IMR-90 (cell line): ENCODE measurements around the gene WDR37. TPM values are rescaled to one million over a fixed set of nuclear protein-coding genes. Genes with fewer than 3 reads are reported as not detected.

Source experiments
- ATAC-seq: fragments of 200-7000 bp; cut with Tn5 transposase; 2 replicates; pipeline ENCODE4 v1.9.1; 2020; ENCODE audit warnings: low read depth, mild to moderate bottlenecking, moderate library complexity
- BruUV-seq: library from RNA; stranded (reverse); fragments of 400-500 nt; replicated peaks from 2 replicates; lab custom pipeline; 2021; lab: Mats Ljungman, UMichigan
- CTCF ChIA-PET: fragments of 300-600 bp; formaldehyde crosslinking; extraction: SDS; loops from one replicate; lab custom pipeline; 2021; ENCODE audit warnings: antibody characterized with exemption; lab: Yijun Ruan, JAX
- POLR2A ChIA-PET: fragments of 300-600 bp; sonication (Branson Sonifier 250); formaldehyde crosslinking; loops from one replicate; lab custom pipeline; 2022; ENCODE audit warnings: antibody characterized with exemption; ENCODE audit not compliant: unreplicated experiment; lab: Charles Lee
- DNase-seq: peaks from one replicate; pipeline ENCODE4 v3.0.0; 2013
- H2AFZ ChIP-seq: replicated peaks from 2 replicates; pipeline ENCODE3; 2013; ENCODE audit warnings: low read length, mild to moderate bottlenecking; ENCODE audit not compliant: poor library complexity
- H2AK5ac ChIP-seq: 2 replicates; pipeline ENCODE4 v1.6.1; 2013; ENCODE audit warnings: low read depth, low read length, inconsistent platforms
- H2AK9ac ChIP-seq: replicated peaks from 2 replicates; pipeline ENCODE3; 2013; ENCODE audit warnings: mild to moderate bottlenecking, low read depth, low read length, moderate library complexity; ENCODE audit not compliant: poor library complexity
- H2BK120ac ChIP-seq: 2 replicates; pipeline ENCODE4 v1.6.1; 2013; ENCODE audit warnings: low read depth, low read length, inconsistent platforms
- H2BK15ac ChIP-seq: 3 replicates; pipeline ENCODE4 v1.6.1; 2013; ENCODE audit warnings: low read depth, low read length, inconsistent platforms
- H2BK20ac ChIP-seq: 2 replicates; pipeline ENCODE4 v1.6.1; 2013; ENCODE audit warnings: low read depth, mild to moderate bottlenecking, inconsistent platforms, low read length, moderate library complexity
- H2BK5ac ChIP-seq: 2 replicates; pipeline ENCODE4 v1.6.1; 2013; ENCODE audit warnings: mild to moderate bottlenecking, low read depth, low read length, inconsistent platforms; ENCODE audit not compliant: poor library complexity, severe bottlenecking
- H3K14ac ChIP-seq: replicated peaks from 2 replicates; pipeline ENCODE4 v1.6.1; 2013; ENCODE audit warnings: low read depth, low read length, inconsistent platforms
- H3K18ac ChIP-seq: 2 replicates; pipeline ENCODE4 v1.6.1; 2013; ENCODE audit warnings: low read depth, low read length, control low read depth
- H3K23ac ChIP-seq: 2 replicates; pipeline ENCODE4 v1.6.1; 2013; ENCODE audit warnings: low read depth, low read length, inconsistent platforms
- H3K27ac ChIP-seq: 2 replicates; pipeline ENCODE4 v1.5.1; 2013; ENCODE audit warnings: mild to moderate bottlenecking, control low read depth, low read length; ENCODE audit not compliant: insufficient read depth
- H3K27me3 ChIP-seq: 2 replicates; pipeline ENCODE4 v1.6.1; 2013; ENCODE audit warnings: low read length; ENCODE audit not compliant: control insufficient read depth, insufficient read depth
- H3K36me3 ChIP-seq: 2 replicates; pipeline ENCODE4 v1.6.1; 2013; ENCODE audit warnings: low read length, mixed read lengths; ENCODE audit not compliant: control insufficient read depth, insufficient read depth
- H3K4ac ChIP-seq: 2 replicates; pipeline ENCODE4 v1.6.1; 2013; ENCODE audit warnings: low read depth, low read length, inconsistent platforms
- H3K4me1 ChIP-seq: 2 replicates; pipeline ENCODE4 v1.6.1; 2013; ENCODE audit warnings: low read length, mixed read lengths; ENCODE audit not compliant: control insufficient read depth, insufficient read depth
- H3K4me2 ChIP-seq: 2 replicates; pipeline ENCODE4 v1.6.1; 2013; ENCODE audit warnings: low read depth, mild to moderate bottlenecking, control low read depth, low read length, moderate library complexity
- H3K4me3 ChIP-seq: 2 replicates; pipeline ENCODE4 v1.5.1; 2013; ENCODE audit warnings: low read depth, mild to moderate bottlenecking, control low read depth, low read length, moderate library complexity; ENCODE audit not compliant: insufficient read depth
- H3K56ac ChIP-seq: 2 replicates; pipeline ENCODE4 v1.6.1; 2013; ENCODE audit warnings: low read length, inconsistent platforms; ENCODE audit not compliant: insufficient read depth; ENCODE audit errors: extremely low read depth
- H3K79me1 ChIP-seq, 2 experiments: 2 replicates each; pipeline ENCODE4 v1.6.1; 2013; ENCODE audit warnings: low read length in 2 of 2, inconsistent platforms in 1 of 2, low read depth in 1 of 2
- H3K9ac ChIP-seq: 2 replicates; pipeline ENCODE4 v1.6.1; 2013; ENCODE audit warnings: low read depth, low read length, control low read depth
- H3K9me1 ChIP-seq: 2 replicates; pipeline ENCODE4 v1.6.1; 2013; ENCODE audit warnings: low read length, inconsistent platforms; ENCODE audit not compliant: insufficient read depth
- H3K9me3 ChIP-seq: 2 replicates; pipeline ENCODE4 v1.6.1; 2013; ENCODE audit warnings: low read length; ENCODE audit not compliant: control insufficient read depth, insufficient read depth
- H4K20me1 ChIP-seq: 2 replicates; pipeline ENCODE4 v1.6.1; 2013; ENCODE audit warnings: low read length, inconsistent platforms; ENCODE audit not compliant: insufficient read depth
- H4K5ac ChIP-seq: 2 replicates; pipeline ENCODE4 v1.6.1; 2013; ENCODE audit warnings: mild to moderate bottlenecking, low read depth, low read length, control low read depth
- H4K8ac ChIP-seq, 2 experiments: 2 replicates each; pipeline ENCODE4 v1.6.1; 2013; ENCODE audit warnings: low read depth in 2 of 2, low read length in 2 of 2, control low read depth in 1 of 2, inconsistent platforms in 1 of 2
- H4K91ac ChIP-seq: 2 replicates; pipeline ENCODE4 v1.6.1; 2013; ENCODE audit warnings: low read depth, low read length, inconsistent platforms; ENCODE audit not compliant: insufficient read depth
- BHLHE40 ChIP-seq: fragments of 150-350 bp; IDR thresholded peaks from 2 replicates; pipeline ENCODE4 v1.6.1; 2016; ENCODE audit warnings: mild to moderate bottlenecking, low read depth, low read length
- MAFK ChIP-seq: IDR thresholded peaks from 2 replicates; pipeline ENCODE4 v1.6.1; 2012; ENCODE audit warnings: low read depth, low read length, improper control_type of control experiment
- NFE2L2 ChIP-seq: fragments of 150-350 bp; IDR thresholded peaks from 2 replicates; pipeline ENCODE4 v1.6.1; 2016; ENCODE audit warnings: low read depth, mild to moderate bottlenecking, low read length
- RAD21 ChIP-seq: IDR thresholded peaks from 2 replicates; pipeline ENCODE4 v1.6.1; 2012; ENCODE audit warnings: low read length, improper control_type of control experiment
- RFX5 ChIP-seq: IDR thresholded peaks from 2 replicates; pipeline ENCODE4 v1.8.0; 2012; ENCODE audit warnings: low read depth, mild to moderate bottlenecking, low read length, moderate library complexity
- SMC3 ChIP-seq: fragments of 150-350 bp; IDR thresholded peaks from 2 replicates; pipeline ENCODE4 v1.6.1; 2016; ENCODE audit warnings: low read depth, mild to moderate bottlenecking, antibody characterized with exemption, low read length, moderate library complexity
- WGBS, 2 experiments: methylation state at CpG; one replicate each; pipeline versions ENCODE4 v1.1.5 to v1.1.7; 2013; ENCODE audit warnings: missing lambda C conversion rate in 2 of 2; ENCODE audit not compliant: insufficient read length in 1 of 2; ENCODE audit errors: extremely low coverage in 2 of 2; 5-methylcytosine and 5-hydroxymethylcytosine counted together
- dilution Hi-C: fragments of 300-500 bp; cut with HindIII; formaldehyde crosslinking; loops from one replicate; pipeline ENCODE4 v1.14.3; 2018; ENCODE audit warnings: low sequenced_read_pairs; ENCODE audit not compliant: unreplicated experiment
- in situ Hi-C: fragments of 300-500 bp; cut with MboI; formaldehyde crosslinking; loops from 3 replicates; pipeline ENCODE4 v1.14.3; 2019; ENCODE audit warnings: low sequenced_read_pairs, inconsistent platforms, mixed read lengths
- intact Hi-C: fragments of 100-400 bp; cut with micrococcal nuclease; formaldehyde crosslinking; loops from 2 replicates; pipeline ENCODE4 v1.10.0; 2022
- polyA plus RNA-seq, 3 experiments: library from polyadenylated mRNA; depleted of rRNA; stranded (reverse); fragments of >200 nt; gene quantifications; 2 replicates each; pipeline ENCODE4 v1.2.3, GENCODE V29; 2012; ENCODE audit warnings: low replicate concordance in 1 of 3
- total RNA-seq: library from RNA; depleted of rRNA; stranded (reverse); fragments of >200 nt; gene quantifications from 2 replicates; pipeline ENCODE4 v1.2.3, GENCODE V29; 2012
- TF ChIP-seq, protein P1 (sequence below): conservative IDR thresholded peaks from 2 replicates; pipeline ENCODE4 v1.5.1; 2012; ENCODE audit warnings: mild to moderate bottlenecking, low read depth, low read length, improper control_type of control experiment
- TF ChIP-seq, protein P2 (sequence below): fragments of 150-350 bp; IDR thresholded peaks from 2 replicates; pipeline ENCODE4 v1.6.1; 2016; ENCODE audit warnings: low read depth, mild to moderate bottlenecking, low read length, moderate library complexity, borderline replicate concordance

WDR37 gene
- total and polyA plus RNA-seq, 2 of the 4 experiments (the other 2 are of a cell fraction), result 12.7 to 14.5 TPM

DNA sequence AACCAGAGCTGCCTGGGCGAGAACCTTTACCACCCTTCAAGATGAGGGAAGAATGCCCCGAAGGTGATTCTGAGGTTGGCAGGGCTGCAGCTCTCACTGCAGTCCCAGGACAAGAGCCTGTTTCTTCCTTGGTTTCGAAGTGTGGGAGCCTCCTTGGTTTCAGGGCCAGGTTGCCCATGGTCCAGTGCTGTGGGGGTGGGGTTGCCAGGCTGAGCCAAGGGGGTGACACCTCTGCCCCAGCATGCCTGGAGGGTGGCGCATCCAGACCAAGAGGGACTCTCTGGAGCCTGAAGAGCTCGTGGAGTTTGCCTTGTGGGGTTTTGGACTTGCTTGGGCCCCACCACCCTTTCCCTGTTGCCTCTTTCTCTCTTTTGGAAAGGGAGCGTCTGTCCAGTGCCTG is 41.3 kb downstream of the WDR37 start:
- H4K5ac ChIP-seq, result no peak overlapping the region
- dilution Hi-C loops, result no loop called here
- ChIA-PET CTCF (no interaction called here), POLR2A (no interaction called here)
- no peak overlapping the region for H2AK9ac ChIP-seq
- H3K4me3 ChIP-seq, result no peak overlapping the region
- H3K27ac ChIP-seq, result no peak overlapping the region
- peaks cover 17% of the 10 kb centered on the region for H3K9me1 ChIP-seq
- H3K4me2 ChIP-seq, result no peak overlapping the region
- no peaks in the 10 kb centered on the region for H3K9me3 ChIP-seq
- H3K27me3 ChIP-seq, result no peaks in the 10 kb centered on the region
- H3K9ac ChIP-seq, result no peak overlapping the region
- BruUV-seq, result no TSS peak
- no CpG with 5 or more reads among the region's 6 CpGs for WGBS, 2 experiments
- H3K4me1 ChIP-seq, result peaks cover under 1% of the 10 kb centered on the region
- H3K56ac ChIP-seq, result no peak overlapping the region
- H2BK15ac ChIP-seq, result no peak overlapping the region
- H2BK20ac ChIP-seq, result no peak overlapping the region
- intact Hi-C loops, result no loop called here
- 0 out of 2 replicates have a peak, but pooled peaks cover 13% of the 10 kb centered on the region for H4K20me1 ChIP-seq
- ATAC-seq, result no peak
- in situ Hi-C loops, result no loop called here
- H2BK5ac ChIP-seq, result no peak overlapping the region
- H3K36me3 ChIP-seq, result peaks cover 41% of the 10 kb centered on the region
- H2BK120ac ChIP-seq, result no peak overlapping the region
- no peak overlapping the region for H4K91ac ChIP-seq
- no peak overlapping the region for H3K23ac ChIP-seq
- DNase-seq, result no peak
- H2AFZ ChIP-seq, result no peak overlapping the region
- H2AK5ac ChIP-seq, result no peak overlapping the region
- no peak overlapping the region for H4K8ac ChIP-seq
- no peak overlapping the region for H3K18ac ChIP-seq
- H3K14ac ChIP-seq, result no peak overlapping the region
- H3K4ac ChIP-seq, result no peak overlapping the region
- H3K79me1 ChIP-seq, result peaks cover 14 to 22% of the 10 kb centered on the region in 2 experiments
- TF ChIP-seq NFE2L2, result no peak
- no peak for TF ChIP-seq RFX5
- TF ChIP-seq, protein P1, sequence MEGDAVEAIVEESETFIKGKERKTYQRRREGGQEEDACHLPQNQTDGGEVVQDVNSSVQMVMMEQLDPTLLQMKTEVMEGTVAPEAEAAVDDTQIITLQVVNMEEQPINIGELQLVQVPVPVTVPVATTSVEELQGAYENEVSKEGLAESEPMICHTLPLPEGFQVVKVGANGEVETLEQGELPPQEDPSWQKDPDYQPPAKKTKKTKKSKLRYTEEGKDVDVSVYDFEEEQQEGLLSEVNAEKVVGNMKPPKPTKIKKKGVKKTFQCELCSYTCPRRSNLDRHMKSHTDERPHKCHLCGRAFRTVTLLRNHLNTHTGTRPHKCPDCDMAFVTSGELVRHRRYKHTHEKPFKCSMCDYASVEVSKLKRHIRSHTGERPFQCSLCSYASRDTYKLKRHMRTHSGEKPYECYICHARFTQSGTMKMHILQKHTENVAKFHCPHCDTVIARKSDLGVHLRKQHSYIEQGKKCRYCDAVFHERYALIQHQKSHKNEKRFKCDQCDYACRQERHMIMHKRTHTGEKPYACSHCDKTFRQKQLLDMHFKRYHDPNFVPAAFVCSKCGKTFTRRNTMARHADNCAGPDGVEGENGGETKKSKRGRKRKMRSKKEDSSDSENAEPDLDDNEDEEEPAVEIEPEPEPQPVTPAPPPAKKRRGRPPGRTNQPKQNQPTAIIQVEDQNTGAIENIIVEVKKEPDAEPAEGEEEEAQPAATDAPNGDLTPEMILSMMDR, result no peak
- no peak for TF ChIP-seq BHLHE40
- no peak for TF ChIP-seq SMC3
- TF ChIP-seq, protein P2, sequence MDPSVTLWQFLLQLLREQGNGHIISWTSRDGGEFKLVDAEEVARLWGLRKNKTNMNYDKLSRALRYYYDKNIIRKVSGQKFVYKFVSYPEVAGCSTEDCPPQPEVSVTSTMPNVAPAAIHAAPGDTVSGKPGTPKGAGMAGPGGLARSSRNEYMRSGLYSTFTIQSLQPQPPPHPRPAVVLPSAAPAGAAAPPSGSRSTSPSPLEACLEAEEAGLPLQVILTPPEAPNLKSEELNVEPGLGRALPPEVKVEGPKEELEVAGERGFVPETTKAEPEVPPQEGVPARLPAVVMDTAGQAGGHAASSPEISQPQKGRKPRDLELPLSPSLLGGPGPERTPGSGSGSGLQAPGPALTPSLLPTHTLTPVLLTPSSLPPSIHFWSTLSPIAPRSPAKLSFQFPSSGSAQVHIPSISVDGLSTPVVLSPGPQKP, result no peak
- TF ChIP-seq RAD21, result no peak
- TF ChIP-seq MAFK, result no peak
